Neural progenitor cell (in vitro differentiated cells): ENCODE results near the gene GAS1. TPM values are rescaled to one million over a fixed set of nuclear protein-coding genes. Genes with fewer than 3 reads are reported as not detected.

Experiments used
- DNase-seq: peaks from one replicate; pipeline ENCODE4 v3.0.0-alpha.2; 2016; ENCODE audit warnings: low spot score
- H2AFZ ChIP-seq: fragments of 200-600 bp; sonication (generic); replicated peaks from 2 replicates; pipeline ENCODE4 v1.6.1; 2016; ENCODE audit warnings: antibody characterized with exemption
- H3F3A ChIP-seq: fragments of 200-600 bp; sonication (generic); 2 replicates; pipeline ENCODE4 v1.6.1; 2016; ENCODE audit warnings: antibody characterized with exemption, low read depth
- H3K27ac ChIP-seq: fragments of 200-600 bp; sonication (generic); 2 replicates; pipeline ENCODE4 v1.5.1; 2016; ENCODE audit warnings: mild to moderate bottlenecking
- H3K27me3 ChIP-seq: fragments of 200-600 bp; sonication (generic); 2 replicates; pipeline ENCODE4 v1.6.1; 2016; ENCODE audit warnings: mild to moderate bottlenecking, moderate library complexity
- H3K36me3 ChIP-seq: fragments of 200-600 bp; sonication (generic); 2 replicates; pipeline ENCODE4 v1.5.1; 2016
- H3K4me1 ChIP-seq: fragments of 200-600 bp; sonication (generic); 2 replicates; pipeline ENCODE4 v1.6.1; 2016; ENCODE audit warnings: mixed run types
- H3K4me2 ChIP-seq: fragments of 200-600 bp; sonication (generic); 2 replicates; pipeline ENCODE4 v1.6.1; 2016
- H3K4me3 ChIP-seq: fragments of 200-600 bp; sonication (generic); 2 replicates; pipeline ENCODE4 v1.5.1; 2016
- H3K79me2 ChIP-seq: fragments of 200-600 bp; sonication (generic); 2 replicates; pipeline ENCODE4 v1.6.1; 2016; ENCODE audit warnings: low read depth
- H3K9ac ChIP-seq: fragments of 200-600 bp; sonication (generic); 2 replicates; pipeline ENCODE4 v1.6.1; 2016
- H3K9me3 ChIP-seq: fragments of 200-600 bp; sonication (generic); 2 replicates; pipeline ENCODE4 v1.5.1; 2016; ENCODE audit warnings: low read depth
- H4K20me1 ChIP-seq: fragments of 200-600 bp; sonication (generic); 2 replicates; pipeline ENCODE4 v1.6.1; 2016; ENCODE audit warnings: low read depth
- H3K27ac Mint-ChIP-seq: 3 replicates; pipeline ENCODE4 v1.8.0; 2021; ENCODE audit warnings: mixed read lengths
- H3K27me3 Mint-ChIP-seq: 2 replicates; pipeline ENCODE4 v1.8.0; 2022; ENCODE audit warnings: low read depth, mild to moderate bottlenecking, inconsistent platforms, moderate library complexity, mixed read lengths; ENCODE audit not compliant: insufficient read depth
- H3K36me3 Mint-ChIP-seq: 3 replicates; pipeline ENCODE4 v1.8.0; 2021; ENCODE audit warnings: mixed read lengths
- H3K4me1 Mint-ChIP-seq: 3 replicates; pipeline ENCODE4 v1.8.0; 2021; ENCODE audit warnings: mixed read lengths
- H3K4me3 Mint-ChIP-seq: 3 replicates; pipeline ENCODE4 v1.8.0; 2021; ENCODE audit warnings: mild to moderate bottlenecking, moderate library complexity, mixed read lengths
- H3K9me3 Mint-ChIP-seq: 3 replicates; pipeline ENCODE4 v1.8.0; 2020; ENCODE audit warnings: mixed read lengths
- EZH2 ChIP-seq: fragments of 200-600 bp; sonication (generic); IDR thresholded peaks from 2 replicates; pipeline ENCODE4 v1.6.1; 2017; ENCODE audit warnings: antibody characterized with exemption, mild to moderate bottlenecking, moderate library complexity
- EZH2phosphoT487 ChIP-seq: fragments of 200-600 bp; sonication (generic); IDR thresholded peaks from 2 replicates; pipeline ENCODE4 v1.6.1; 2017; ENCODE audit warnings: antibody characterized with exemption
- total RNA-seq: library from RNA; depleted of rRNA; stranded (reverse); fragments of >200 nt; gene quantifications from 2 replicates; pipeline ENCODE4 v1.2.3, GENCODE V29; 2015; ENCODE audit warnings: low replicate concordance
- TF ChIP-seq, protein P1 (sequence below): fragments of 200-600 bp; sonication (generic); IDR thresholded peaks from 2 replicates; pipeline ENCODE4 v1.5.1; 2017; ENCODE audit warnings: antibody characterized with exemption, mild to moderate bottlenecking

Gene GAS1, protein sequence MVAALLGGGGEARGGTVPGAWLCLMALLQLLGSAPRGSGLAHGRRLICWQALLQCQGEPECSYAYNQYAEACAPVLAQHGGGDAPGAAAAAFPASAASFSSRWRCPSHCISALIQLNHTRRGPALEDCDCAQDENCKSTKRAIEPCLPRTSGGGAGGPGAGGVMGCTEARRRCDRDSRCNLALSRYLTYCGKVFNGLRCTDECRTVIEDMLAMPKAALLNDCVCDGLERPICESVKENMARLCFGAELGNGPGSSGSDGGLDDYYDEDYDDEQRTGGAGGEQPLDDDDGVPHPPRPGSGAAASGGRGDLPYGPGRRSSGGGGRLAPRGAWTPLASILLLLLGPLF
- 68.1 and 104 TPM in 2 replicates for total RNA-seq

DNA sequence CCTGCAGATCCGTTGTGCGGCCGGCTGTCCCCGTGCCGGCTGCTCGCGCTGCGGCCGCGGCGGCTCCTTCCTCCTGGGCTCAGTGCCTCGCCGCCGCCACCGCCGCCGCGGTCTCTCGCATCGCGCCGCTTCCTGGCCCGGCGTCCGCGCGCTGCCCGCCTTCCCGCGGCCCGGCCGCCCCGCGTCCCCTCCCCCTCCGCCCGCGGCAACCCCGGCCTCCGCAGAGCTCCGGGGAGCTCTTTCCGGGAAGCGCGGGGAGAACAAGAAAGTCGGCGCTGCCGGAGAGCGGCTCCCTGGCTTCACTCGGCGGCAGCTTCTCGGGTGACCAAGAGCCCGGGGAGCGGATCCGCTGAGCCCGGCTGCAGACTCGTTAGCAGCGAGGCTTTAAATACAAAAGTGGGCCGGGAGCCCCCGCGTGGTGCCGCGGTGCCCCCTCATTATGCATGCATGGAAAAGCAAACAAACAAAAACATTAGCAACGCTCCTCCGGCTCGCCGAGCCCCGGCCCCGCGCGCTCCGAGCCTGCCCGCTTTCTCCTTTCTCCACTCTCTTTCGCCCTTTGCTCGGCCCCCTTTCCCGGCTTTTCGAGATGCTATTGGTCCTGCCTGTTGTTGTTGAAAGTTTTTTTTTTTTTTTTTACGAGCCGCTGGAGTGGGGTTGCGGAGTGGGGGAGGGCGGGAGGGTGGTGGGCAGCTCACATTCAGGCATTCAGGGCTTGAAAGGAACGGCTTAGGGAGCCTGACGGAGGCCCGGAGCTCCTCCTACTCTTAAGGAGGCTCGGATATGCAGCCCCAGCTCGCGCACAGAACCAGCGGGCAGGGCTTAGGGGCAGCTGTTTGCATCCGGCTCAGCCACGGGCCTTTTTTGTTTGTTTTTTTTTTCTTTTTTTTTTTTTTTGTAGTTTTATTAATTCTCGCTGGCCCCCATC, at the start of gene GAS1:
TSS of gene GAS1 (minus strand) at position 361 of the 928 bp plus-strand sequence. CDS start 727 bp downstream, outside the sequence.
- Histone ChIP-seq H3K9ac (peak within 1 kb of the TSS; percentile 80), H3K4me1 (peaks cover 29% of the 10 kb centered on the region), H3K9me3 (no peaks in the 10 kb centered on the region), H3K4me3 (peak within 1 kb of the TSS; percentile 97), H3K27ac (peak within 1 kb of the TSS; percentile 97), H4K20me1 (peaks cover 34% of the 10 kb centered on the region), H2AFZ (peak within 1 kb of the TSS; percentile 34), H3F3A (peaks cover 51% of the 10 kb centered on the region), H3K79me2 (peaks cover 39% of the 10 kb centered on the region), H3K36me3 (peaks cover 5% of the 10 kb centered on the region), H3K4me2 (peak within 1 kb of the TSS; percentile 99), H3K27me3 (peaks cover 17% of the 10 kb centered on the region)
- Mint-ChIP-seq H3K4me3 (peak within 1 kb of the TSS; percentile 91), H3K27ac (peak within 1 kb of the TSS; percentile 93), H3K9me3 (peaks cover 20% of the 10 kb centered on the region), H3K36me3 (peaks cover 11% of the 10 kb centered on the region), H3K4me1 (peaks cover 40% of the 10 kb centered on the region), H3K27me3 (no peaks in the 10 kb centered on the region)
- peak; percentile 98 for DNase-seq
- TF ChIP-seq, protein P1, sequence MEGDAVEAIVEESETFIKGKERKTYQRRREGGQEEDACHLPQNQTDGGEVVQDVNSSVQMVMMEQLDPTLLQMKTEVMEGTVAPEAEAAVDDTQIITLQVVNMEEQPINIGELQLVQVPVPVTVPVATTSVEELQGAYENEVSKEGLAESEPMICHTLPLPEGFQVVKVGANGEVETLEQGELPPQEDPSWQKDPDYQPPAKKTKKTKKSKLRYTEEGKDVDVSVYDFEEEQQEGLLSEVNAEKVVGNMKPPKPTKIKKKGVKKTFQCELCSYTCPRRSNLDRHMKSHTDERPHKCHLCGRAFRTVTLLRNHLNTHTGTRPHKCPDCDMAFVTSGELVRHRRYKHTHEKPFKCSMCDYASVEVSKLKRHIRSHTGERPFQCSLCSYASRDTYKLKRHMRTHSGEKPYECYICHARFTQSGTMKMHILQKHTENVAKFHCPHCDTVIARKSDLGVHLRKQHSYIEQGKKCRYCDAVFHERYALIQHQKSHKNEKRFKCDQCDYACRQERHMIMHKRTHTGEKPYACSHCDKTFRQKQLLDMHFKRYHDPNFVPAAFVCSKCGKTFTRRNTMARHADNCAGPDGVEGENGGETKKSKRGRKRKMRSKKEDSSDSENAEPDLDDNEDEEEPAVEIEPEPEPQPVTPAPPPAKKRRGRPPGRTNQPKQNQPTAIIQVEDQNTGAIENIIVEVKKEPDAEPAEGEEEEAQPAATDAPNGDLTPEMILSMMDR = no peak
- TF ChIP-seq EZH2 (no peak), EZH2phosphoT487 (no peak)

DNA sequence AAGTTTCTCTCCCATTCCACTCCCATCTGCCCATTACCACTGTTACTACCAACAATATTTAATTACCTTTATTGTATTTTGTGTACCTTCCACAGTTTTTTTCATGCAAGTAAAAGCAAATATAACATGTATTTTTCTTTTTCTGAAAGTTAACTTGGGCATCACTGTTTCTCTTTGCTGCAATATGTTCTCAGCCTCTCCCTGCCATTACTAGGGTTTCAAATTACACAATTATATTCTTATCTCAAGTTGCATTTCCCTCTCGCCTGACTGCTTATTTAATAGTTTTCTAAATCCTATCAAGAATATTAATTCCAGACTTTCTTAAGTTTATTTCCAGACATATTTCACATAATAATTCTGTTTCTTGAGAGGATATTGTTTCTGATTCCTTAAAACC, 46.9 kb upstream of the GAS1 start:
- no peak overlapping the region for H3K4me3 Mint-ChIP-seq
- peaks cover 16% of the 10 kb centered on the region for H3K4me1 Mint-ChIP-seq
- Histone ChIP-seq H3K27me3 (no peaks in the 10 kb centered on the region), H3K4me3 (no peak overlapping the region), H3K27ac (no peak overlapping the region), H3K4me2 (no peak overlapping the region), H3F3A (no peaks in the 10 kb centered on the region), H3K36me3 (no peaks in the 10 kb centered on the region), H3K9me3 (no peaks in the 10 kb centered on the region), H2AFZ (no peak overlapping the region), H4K20me1 (no peaks in the 10 kb centered on the region), H3K4me1 (no peaks in the 10 kb centered on the region), H3K9ac (no peak overlapping the region), H3K79me2 (no peaks in the 10 kb centered on the region)
- H3K27me3 Mint-ChIP-seq = no peaks in the 10 kb centered on the region
- TF ChIP-seq, protein P1 = no peak
- TF ChIP-seq EZH2 (no peak), EZH2phosphoT487 (no peak)
- no peaks in the 10 kb centered on the region for H3K9me3 Mint-ChIP-seq
- DNase-seq = no peak
- H3K36me3 Mint-ChIP-seq = no peaks in the 10 kb centered on the region
- no peak overlapping the region for H3K27ac Mint-ChIP-seq

DNA sequence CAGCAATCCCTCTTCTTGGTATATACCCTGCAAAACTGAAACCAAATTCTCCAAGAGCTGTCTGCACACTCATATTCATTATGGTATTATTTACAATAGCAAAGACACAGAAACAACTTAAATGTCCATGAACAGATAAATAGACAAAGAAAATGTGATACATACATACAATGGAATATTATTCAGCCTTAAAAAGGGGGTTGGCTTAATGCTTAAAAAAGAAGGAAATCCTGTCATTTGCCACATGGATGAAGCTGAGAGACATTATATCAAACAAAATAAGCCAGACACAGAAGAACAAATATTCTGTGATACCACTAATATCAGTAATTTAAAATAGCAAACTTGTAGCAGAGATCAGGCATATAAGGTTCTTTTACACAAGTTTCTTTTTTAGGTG, 46.5 kb upstream of the GAS1 start:
- Histone ChIP-seq H3K9ac (no peak overlapping the region), H3K4me2 (no peak overlapping the region), H3F3A (no peaks in the 10 kb centered on the region), H3K36me3 (no peaks in the 10 kb centered on the region), H3K4me1 (no peaks in the 10 kb centered on the region), H3K27me3 (no peaks in the 10 kb centered on the region), H4K20me1 (no peaks in the 10 kb centered on the region), H3K27ac (no peak overlapping the region), H3K9me3 (no peaks in the 10 kb centered on the region), H3K4me3 (no peak overlapping the region), H2AFZ (no peak overlapping the region), H3K79me2 (no peaks in the 10 kb centered on the region)
- TF ChIP-seq EZH2 (no peak), EZH2phosphoT487 (no peak)
- TF ChIP-seq, protein P1 = no peak
- Mint-ChIP-seq H3K27me3 (no peaks in the 10 kb centered on the region), H3K27ac (no peak overlapping the region), H3K9me3 (no peaks in the 10 kb centered on the region), H3K4me3 (no peak overlapping the region), H3K36me3 (no peaks in the 10 kb centered on the region), H3K4me1 (peaks cover 16% of the 10 kb centered on the region)
- DNase-seq = no peak
